GM21526 (cell line): ENCODE data around the gene ATP6AP2.
"Not testable (repeated sequence)": the region's sequence is repeated elsewhere in the genome, so short reads cannot be mapped to it uniquely, and the experiment has no call there.

Experiments used
- ATAC-seq: cut with Tn5 transposase; IDR thresholded peaks from one replicate; pipeline ENCODE4 v1.9.1; 2021; ENCODE audit warnings: moderate library complexity; ENCODE audit not compliant: unreplicated experiment, low FRiP score

The ATP6AP2 gene

DNA sequence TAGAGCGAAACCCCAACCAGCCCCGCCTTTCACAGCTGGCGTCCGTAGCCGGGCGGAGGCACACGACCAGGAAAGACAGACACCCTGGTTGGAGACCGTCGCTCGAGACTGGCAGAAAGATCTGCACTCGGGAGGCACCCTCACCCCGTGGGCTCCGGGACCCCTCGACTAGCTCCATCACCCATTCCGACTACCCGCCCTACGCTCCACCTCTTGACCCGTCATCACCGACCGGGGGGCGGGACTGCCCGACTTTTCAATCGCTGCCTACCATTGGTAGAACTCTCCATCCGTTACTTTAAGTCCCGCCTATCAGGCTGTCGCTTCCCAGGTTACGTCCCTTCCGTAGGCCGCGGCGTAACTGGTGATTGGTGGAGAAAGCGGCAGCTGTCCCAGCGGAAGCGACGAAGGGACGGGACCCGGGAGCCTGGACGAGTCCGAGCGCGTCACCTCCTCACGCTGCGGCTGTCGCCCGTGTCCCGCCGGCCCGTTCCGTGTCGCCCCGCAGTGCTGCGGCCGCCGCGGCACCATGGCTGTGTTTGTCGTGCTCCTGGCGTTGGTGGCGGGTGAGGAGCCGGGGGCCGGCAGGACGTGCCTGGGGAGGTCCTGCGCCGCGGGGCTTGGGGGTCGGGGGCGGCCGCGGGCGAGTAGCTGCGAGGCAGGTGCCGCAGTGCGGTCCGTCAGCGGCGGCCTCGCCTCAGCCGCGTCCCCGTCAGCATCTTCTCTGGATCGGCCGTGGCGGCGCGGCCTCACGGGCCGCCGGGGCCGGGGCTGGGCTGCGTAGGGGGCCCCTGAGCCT, at the start of gene ATP6AP2:
ATP6AP2 (plus strand) TSS at position 434 of the 799 bp plus-strand sequence; CDS start at position 530, 96 bp downstream.
- peak; percentile 90 for ATAC-seq

GRCh38 chrX:40531056-40531826, 49.5 kb upstream of the ATP6AP2 start:
- no peak for ATAC-seq

DNA sequence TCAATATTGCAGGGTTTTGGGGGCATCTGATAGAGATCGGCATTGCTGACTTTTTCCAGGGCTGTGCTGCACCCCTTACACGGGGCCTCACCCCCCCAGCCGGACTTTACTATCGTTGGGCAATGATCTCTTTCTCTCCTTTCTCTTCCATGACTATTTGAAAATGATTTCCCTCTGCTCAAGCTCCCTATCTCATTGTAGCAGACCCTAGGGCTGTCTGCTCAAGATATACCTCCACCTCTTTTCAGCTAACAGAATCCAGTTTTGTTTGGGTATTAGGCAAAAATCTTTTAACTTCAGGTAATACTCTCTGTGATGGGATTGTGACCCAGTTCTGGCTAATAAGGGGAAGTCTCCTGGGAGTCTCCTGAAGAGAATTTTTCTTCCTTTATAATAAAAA, 43.5 kb upstream of the ATP6AP2 start:
- ATAC-seq, result no peak

DNA sequence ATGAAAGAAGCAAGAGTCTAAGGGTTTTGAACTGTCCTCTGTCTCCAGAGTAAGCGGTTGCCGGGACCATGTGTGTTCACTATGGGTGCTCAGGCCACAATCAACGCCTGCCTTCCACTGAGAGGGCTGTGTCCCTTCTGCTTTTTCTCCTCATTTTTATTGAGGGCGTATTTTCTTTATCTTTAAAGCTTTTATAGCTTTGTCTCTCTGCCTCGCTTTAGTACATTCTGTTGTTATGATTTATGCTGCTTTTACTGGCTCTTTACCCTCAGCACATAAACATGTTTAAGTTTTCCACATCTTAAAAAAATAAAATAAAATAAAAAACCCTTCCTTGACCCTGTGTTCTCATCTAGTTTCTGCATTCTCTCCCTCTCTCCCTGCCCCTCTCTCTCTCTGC, 42.4 kb upstream of the ATP6AP2 start:
- no peak for ATAC-seq

GRCh38 chrX:40539214-40540142, 41.3 kb upstream of the ATP6AP2 start:
- ATAC-seq, result no peak

GRCh38 chrX:40542208-40542607, 38.6 kb upstream of the ATP6AP2 start:
- ATAC-seq, result no peak

- no peak for ATAC-seq
Measured at GRCh38 chrX:40542972-40543371, 37.8 kb upstream of the ATP6AP2 start.

DNA sequence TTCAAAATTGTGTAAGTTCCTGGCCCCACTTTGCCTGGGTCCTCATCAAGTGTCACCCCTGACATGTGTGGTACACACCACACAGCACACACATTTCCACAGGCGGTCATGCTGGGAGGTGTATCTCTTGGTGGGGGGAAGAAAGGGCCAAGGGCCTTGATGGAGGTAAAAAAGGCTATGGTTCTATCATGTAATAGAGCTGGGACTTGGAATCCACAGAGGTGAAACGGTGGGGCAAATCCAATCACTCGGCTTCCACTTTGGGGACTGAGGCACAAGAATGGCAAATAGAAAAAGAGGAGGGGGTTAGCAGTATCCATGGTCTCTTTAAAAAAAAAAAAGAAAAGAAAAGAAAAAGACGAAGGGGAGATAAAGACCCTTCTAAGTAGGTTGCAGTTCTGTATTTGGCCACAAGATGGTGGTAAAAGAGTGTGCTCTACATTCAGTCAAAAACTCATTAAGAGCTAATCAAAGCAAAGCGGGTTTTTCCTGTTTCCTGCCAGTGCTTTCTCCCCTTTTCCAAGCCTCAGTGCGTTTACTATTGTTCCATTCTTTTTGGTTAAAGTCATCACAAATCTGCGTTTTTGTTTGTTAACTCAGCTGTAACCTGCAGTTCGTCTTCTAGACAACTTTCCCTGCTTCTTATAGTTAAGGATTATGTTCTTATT, 37.0 kb upstream of the ATP6AP2 start:
- no peak for ATAC-seq

- ATAC-seq, result no peak
Measured at GRCh38 chrX:40544343-40545266, 36.2 kb upstream of the ATP6AP2 start.

DNA sequence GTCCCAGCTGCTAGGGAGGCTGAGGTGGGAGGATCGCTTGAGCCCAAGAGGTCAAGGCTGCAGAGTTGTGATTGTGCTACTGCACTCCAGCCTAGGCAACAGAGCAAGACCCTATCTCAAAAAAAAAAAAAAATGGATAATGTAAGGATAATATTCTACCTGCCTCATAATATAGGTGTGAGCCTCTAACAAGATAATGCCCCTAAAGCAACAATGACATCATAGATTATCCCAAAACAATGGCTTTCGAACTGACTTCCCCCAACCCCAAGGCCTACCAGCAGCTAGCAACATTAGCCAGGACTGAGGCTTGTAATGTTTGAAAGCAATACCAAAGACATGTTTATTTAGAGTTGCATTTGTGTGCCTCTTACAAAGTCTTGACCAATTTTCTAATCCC, 33.9 kb upstream of the ATP6AP2 start:
- ATAC-seq, result no peak

GRCh38 chrX:40550066-40550465, 30.7 kb upstream of the ATP6AP2 start:
- no peak for ATAC-seq

- no peak for ATAC-seq
Measured at GRCh38 chrX:40552768-40553167, 28.0 kb upstream of the ATP6AP2 start.

GRCh38 chrX:40558590-40558989, 22.2 kb upstream of the ATP6AP2 start:
- ATAC-seq, result no peak

DNA sequence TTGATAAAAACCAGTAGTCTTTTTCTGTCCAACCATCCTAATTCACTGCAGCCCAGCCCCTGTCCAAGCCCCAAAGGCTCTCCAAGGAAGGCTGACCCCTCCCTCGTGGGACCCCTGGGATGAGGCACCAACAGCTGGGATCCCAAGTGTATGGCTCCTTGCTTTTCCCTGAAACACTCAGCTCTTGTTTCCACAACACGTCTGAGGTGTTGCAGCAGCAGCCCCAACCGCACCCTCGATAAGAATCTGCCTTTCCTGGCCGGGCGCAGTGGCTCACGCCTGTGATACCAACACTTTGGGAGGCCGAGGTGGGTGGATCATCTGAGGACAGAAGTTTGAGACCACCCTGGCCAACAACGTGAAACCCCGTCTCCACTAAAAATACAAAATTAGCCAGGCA, 17.0 kb upstream of the ATP6AP2 start:
- ATAC-seq, result no peak

GRCh38 chrX:40564447-40564846, 16.3 kb upstream of the ATP6AP2 start:
- no peak for ATAC-seq

GRCh38 chrX:40570346-40571093, 10.2 kb upstream of the ATP6AP2 start:
- no peak for ATAC-seq

DNA sequence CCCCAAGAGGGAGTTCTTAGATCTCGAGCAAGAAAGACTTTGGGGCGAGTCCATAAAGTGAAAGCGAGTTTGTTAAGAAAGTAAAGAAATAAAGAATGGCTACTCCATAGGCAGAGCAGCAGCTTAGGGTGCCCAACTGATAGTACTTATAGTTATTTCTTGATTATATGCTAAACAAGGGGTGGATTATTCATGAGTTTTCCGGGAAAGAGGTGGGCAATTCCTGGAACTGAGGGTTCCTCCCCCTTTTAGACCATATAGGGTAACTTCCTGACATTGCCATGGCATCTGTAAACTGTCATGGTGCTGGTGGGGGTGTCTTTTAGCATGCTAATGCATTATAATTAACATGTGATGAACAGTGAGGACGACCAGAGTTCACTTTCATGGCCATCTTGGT, 9.6 kb upstream of the ATP6AP2 start:
- ATAC-seq, result not testable (repeated sequence)

DNA sequence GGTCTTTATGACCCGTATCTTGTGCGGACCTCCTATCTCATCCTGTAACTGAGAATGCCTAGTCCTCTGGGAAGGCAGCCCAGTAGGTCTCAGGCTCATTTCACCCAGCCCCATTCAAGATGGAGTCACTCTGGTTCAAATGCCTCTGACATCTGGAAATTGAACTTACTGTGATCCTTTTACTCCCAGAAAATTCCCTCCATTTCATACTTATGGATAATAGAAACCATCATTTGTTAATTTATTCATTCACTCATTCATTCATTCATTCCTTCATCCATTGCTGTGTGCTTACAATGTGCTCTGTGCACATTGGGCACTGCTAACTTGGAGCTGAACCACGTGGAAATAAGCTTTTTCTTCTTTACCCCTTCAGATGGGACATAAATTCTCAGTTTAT, 9.2 kb upstream of the ATP6AP2 start:
- ATAC-seq, result no peak
